GM12801 (cell line): ENCODE data around the gene PCCA.

Experiments
- TF ChIP-seq, protein P1 (sequence below): IDR thresholded peaks from one replicate; pipeline ENCODE4 v1.5.1; 2011; ENCODE audit warnings: control low read depth; ENCODE audit not compliant: insufficient read length; ENCODE audit errors: extremely low read depth

The PCCA gene

DNA sequence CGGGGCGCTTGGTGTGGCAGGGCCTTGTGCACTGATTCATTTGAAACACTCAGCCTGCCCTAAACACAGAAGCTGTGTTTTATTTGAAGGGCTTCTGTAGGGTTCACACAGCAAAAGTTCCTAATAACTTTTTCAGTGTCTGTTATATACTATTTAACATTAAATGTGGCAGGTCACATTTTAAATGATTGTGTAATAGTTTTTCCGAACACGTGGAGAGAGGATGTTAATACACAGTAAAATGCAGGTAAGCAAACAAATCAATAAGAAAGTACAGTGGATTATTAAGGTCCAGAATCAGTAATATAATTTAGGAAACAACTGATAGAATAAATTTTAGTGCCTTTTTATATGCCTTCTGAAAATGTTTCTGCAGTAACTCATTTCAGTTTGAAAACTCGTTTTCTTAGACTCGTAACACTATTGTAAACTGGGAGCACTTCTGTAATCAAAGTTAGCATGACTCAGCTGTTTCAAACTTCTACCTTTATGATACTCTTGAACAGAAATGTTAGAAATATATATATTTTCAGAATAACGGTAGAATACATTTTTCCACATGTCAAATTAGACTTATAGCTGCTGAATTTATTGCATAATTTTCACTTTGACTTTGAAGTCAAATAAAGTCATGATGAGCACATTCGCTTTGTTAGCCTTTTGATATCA is 429.6 kb downstream of the PCCA start:
- TF ChIP-seq, protein P1, sequence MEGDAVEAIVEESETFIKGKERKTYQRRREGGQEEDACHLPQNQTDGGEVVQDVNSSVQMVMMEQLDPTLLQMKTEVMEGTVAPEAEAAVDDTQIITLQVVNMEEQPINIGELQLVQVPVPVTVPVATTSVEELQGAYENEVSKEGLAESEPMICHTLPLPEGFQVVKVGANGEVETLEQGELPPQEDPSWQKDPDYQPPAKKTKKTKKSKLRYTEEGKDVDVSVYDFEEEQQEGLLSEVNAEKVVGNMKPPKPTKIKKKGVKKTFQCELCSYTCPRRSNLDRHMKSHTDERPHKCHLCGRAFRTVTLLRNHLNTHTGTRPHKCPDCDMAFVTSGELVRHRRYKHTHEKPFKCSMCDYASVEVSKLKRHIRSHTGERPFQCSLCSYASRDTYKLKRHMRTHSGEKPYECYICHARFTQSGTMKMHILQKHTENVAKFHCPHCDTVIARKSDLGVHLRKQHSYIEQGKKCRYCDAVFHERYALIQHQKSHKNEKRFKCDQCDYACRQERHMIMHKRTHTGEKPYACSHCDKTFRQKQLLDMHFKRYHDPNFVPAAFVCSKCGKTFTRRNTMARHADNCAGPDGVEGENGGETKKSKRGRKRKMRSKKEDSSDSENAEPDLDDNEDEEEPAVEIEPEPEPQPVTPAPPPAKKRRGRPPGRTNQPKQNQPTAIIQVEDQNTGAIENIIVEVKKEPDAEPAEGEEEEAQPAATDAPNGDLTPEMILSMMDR: no peak

DNA sequence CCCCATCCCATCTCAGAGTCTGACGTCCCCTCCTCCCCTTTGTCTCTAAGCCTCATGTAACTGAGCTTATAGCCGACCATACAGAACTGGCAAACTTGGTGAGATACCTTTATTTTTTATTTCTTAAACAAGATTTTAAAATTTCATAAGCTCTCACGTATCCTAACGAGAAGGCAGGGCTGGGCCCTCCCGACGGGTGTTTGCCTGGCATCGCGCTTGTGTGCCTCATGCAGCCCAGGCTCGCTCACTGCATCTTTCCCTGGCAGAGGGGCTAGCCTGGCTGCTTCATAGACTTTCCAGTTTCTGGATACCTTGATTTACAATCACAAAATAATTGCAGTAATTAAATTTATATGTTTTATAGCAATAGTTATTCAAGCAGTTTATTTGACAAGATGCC is 430.7 kb downstream of the PCCA start:
- TF ChIP-seq, protein P1: no peak

- TF ChIP-seq, protein P1: no peak
Observed at GRCh38 chr13:100520936-100521850, 432.3 kb downstream of the PCCA start.

- TF ChIP-seq, protein P1: no peak
Observed at GRCh38 chr13:100521851-100522617, 433.1 kb downstream of the PCCA start.

- TF ChIP-seq, protein P1: no peak
Observed at GRCh38 chr13:100522618-100523309, 433.9 kb downstream of the PCCA start.

- TF ChIP-seq, protein P1: no peak
Observed at GRCh38 chr13:100523411-100523810, 434.5 kb downstream of the PCCA start.
